ENCODE data around the gene GRB10.
"Not testable (repeated sequence)": the region's sequence is repeated elsewhere in the genome, so short reads cannot be mapped to it uniquely, and the experiment has no call there.

Gene GRB10

DNA sequence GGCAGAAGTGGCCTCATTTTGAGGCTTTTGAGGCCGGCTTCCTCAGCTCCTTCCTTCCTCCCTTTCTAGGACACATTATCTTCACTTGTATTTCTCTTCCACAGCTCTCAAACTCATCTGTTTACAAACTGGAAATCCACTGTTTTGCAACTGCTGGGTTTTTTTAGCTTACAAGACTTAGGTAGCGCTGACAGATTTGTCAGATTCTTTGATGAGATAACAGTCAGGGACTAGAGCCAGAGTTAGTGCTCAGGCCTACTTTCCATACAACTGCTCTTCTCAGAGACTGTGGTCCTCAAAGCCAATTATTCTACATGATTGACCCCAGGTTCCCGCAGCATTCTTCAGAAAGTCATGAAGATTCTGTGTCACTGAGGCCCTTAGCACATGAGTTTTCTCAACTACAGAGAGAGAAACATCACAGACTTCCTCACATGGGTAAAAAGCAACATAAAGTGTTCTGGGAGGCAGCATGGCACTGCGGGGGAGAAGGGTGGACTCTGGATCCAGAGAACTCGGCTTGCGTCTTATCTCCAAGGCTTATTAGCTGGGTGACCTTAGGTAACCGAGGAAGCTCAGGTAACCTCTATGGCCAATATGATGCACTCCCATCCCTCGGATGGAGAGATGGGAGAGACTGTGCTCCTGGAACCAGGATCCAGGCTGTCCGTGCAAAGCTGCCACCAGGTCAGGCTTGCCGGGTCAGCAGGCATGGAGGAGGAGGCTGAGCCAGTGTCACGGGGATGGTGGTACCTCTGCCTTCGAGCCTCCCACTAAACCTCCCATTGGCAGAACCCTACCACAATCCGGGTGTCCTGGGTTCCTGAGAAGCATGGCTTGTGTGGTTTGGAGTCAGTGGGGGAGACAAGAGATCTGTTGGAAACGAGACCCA lies 228.0 kb downstream of the GRB10 start:
- H3K4me3 ChIP-seq (ENCODE audit: low read length): no peak overlapping the region
- no peak for DNase-seq (ENCODE audit: low read depth, low spot score)

DNA sequence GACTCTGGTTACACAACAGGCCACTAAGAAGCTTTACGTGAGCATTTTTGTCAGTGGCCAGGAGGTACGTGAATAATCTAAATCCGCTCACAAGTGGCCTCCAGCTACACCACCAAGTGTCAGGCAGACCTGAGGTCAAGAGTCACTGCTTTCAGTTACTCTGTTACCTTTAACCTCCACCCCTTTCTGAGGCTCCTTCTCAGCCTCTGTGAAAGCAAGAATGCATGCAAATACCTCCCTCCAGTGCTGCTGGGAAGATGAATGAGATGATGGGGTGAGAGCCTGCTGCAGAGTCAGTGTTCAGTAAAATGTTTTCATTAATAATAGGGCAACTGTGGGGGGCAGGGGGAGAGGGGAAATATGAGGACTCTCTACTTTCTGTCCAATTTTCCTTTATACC lies 228.7 kb downstream of the GRB10 start:
- no peak for DNase-seq (ENCODE audit: low read depth, low spot score)
- H3K4me3 ChIP-seq (ENCODE audit: low read length): no peak overlapping the region

DNA sequence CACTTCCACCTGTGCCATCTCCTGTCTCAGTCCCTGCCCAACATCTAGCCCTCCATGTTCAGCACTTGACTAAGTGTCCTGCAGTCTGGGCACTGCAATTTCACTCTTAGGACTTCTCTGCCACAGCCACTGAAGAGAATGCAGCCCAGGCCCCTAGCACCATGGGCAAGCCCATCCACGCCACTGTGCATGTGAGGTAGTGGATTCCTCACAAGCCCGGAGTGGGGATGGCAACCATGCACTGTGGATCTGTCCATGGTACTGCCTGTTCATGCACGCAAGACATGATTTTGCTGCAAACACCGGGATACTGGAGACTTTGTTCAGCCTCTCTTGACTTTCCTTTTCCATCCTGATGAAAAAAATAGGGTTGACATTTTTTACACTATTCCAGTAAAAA lies 229.8 kb downstream of the GRB10 start:
- H3K4me3 ChIP-seq (ENCODE audit: low read length): no peak overlapping the region
- DNase-seq (ENCODE audit: low read depth, low spot score): peak; percentile 31

DNA sequence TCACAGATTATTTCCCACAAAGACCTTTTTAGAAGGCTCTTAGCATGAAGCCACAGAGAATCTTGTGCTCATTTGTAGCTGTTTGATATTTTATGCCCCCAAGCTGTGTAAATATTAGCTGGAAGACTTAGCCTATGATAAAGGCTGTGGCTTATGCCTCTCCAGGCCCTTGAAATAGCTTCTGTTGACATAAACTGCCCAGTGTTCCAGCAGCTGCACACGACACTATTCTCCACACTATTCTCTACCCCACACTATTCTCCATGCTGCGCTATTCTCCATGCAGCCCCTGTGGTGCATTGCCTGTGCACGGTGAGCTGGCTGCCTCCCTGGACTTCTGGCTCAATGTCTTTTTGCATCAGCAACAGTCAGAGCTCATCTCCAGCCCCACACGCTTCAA lies 230.6 kb downstream of the GRB10 start:
- no peak overlapping the region for H3K4me3 ChIP-seq (ENCODE audit: low read length)
- no peak for DNase-seq (ENCODE audit: low read depth, low spot score)

DNA sequence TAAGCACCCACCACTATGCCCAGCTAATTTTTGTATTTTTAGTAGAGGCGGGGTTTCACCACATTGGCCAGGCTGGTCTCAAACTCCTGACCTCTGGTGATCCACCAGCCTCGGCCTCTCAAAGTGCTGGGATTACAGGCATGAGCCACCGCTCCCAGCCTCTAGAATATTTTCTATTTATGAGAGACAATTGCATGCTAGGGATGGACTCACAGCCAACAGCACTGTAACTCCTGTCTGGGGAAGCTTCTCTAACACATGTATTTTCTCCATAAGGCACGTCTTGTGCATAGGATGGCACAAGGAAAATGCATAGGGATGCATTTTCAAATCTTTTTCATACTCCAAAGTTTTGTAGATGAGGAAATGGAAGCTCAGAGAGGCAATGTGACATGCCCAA lies 237.1 kb downstream of the GRB10 start:
- DNase-seq (ENCODE audit: low read depth, low spot score); H3K4me3 ChIP-seq (ENCODE audit: low read length): not testable (repeated sequence)

DNA sequence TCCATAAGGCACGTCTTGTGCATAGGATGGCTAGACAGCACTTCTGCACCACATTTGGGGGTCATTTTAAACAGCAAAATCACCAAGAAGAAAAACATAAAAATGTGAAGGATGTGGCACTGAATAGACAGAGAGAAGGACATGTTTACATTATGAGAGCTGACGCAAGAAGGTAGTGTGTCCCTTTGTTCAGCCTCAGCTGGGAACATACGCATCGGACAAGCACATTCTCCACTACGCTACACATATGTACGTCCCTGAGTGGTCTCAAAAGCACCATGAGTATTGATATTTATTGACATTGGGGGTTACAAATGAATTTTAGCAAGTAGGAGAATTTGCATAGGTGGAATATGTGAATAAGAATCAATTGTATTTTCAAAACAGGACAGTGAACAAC lies 237.7 kb downstream of the GRB10 start:
- no peak overlapping the region for H3K4me3 ChIP-seq (ENCODE audit: low read length)
- DNase-seq (ENCODE audit: low read depth, low spot score): no peak

DNA sequence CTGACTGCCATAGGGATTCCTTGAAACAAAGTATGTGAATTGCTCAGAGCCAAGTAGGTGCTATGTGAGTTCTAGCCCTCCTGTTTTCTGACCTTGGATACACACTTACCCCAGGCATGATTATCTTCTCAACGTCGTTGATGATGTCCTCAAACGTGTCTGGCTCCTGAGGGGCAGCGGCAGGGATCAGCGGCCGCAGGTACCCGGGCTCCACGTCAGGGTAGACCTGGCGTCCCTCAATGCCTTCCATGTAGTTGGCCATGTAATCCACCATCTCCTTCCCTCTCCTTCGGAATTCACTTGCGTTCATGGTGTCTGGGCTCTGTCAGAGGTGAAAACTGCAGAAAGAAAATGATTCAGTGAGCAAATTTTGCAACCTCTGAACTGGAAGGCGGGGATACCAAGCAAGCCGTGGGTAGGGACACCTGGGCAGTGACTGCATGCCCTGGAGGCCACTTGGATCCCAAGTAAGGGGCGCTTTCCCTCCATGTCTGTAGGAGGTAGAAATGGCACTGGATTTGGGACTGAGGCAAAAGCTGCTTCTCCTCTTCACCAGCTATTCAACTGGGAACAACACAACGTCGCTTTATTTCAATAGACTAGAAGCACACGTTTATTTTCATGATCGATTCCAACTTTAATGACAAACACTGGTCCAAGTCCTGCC lies 238.8 kb downstream of the GRB10 start:
- no peak overlapping the region for H3K4me3 ChIP-seq (ENCODE audit: low read length)
- no peak for DNase-seq (ENCODE audit: low read depth, low spot score)

DNA sequence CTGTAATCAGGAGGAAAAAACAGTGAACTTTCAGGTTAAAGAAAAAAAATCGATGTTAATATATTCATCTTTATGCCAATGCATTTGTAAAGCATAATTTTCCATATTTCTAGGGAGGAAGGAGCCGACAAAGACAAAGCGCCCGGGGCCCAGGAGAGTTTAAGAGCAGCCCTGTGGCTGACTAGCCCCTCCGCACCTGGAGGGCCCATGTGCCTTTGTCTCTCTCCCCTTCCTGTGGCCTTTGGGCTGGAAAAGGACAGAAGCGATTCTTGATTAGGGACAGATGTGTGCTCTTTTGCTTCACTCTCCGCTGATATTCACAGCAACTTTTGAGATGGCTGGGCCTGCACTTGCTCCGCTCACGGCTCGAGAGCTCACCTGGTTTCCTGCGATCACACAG lies 240.6 kb downstream of the GRB10 start:
- DNase-seq (ENCODE audit: low read depth, low spot score): no peak
- H3K4me3 ChIP-seq (ENCODE audit: low read length): no peak overlapping the region

DNA sequence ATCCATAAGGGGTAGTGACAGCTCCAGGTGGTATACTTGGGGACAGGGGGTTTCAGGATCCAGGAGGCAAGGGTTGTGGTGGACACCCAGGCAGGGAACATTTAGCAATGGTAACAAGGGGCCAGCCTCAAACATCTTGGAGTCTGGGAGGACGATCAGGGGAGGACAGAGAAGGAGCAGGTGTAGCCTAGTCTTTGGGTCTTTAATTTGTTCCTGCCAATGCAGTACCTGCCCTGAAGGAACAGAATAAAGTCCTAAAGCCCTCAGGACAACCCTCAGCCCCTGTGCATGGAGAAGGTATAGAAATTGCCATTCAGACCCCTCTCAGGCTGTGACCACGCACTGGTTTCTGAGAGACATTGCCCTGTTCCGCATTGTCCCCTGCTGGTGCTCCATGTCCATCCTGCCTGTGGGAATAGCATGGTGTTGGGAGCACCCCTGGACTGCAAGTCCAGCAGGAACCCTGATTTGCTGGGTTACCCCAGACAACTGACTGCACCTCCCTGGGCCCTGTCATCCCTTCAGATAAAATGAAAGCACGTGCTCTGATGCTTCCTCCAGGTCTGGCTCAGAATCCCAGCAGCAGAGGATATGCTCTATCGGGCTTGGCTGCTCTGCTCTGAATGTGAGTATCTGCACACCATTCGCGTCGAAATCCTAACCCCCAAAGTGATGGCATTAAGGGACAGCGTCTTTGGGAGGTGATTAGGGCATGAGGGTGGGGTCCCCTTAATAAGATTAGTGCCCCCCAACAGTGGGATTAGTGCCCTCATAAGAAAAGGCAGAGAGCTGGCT lies 241.7 kb downstream of the GRB10 start:
- DNase-seq (ENCODE audit: low read depth, low spot score): no peak
- no peak overlapping the region for H3K4me3 ChIP-seq (ENCODE audit: low read length)
